Muscle layer of duodenum (tissue), 2 donors: ENCODE measurements around the gene IFNA8.
"Not testable (repeated sequence)": the region's sequence is repeated elsewhere in the genome, so short reads cannot be mapped to it uniquely, and the experiment has no call there.

Experiments
- H3K27ac ChIP-seq: one replicate; pipeline ENCODE4 v1.7.0; 2013; ENCODE audit warnings: mild to moderate bottlenecking, low read length
- H3K27me3 ChIP-seq: one replicate; pipeline ENCODE4 v1.7.0; 2013; ENCODE audit warnings: low read depth, mild to moderate bottlenecking, control low read depth, low read length
- H3K36me3 ChIP-seq, 2 donors: one replicate each; pipeline ENCODE4 v1.7.0; 2013; ENCODE audit warnings: low read length in 2 of 2, control low read depth in 1 of 2, mild to moderate bottlenecking in 1 of 2; ENCODE audit not compliant: insufficient read depth in 2 of 2, control insufficient read depth in 1 of 2
- H3K4me1 ChIP-seq, 2 donors: one replicate each; pipeline ENCODE4 v1.7.0; 2013; ENCODE audit warnings: low read length in 2 of 2, mild to moderate bottlenecking in 2 of 2, control low read depth in 1 of 2, moderate library complexity in 1 of 2; ENCODE audit not compliant: insufficient read depth in 2 of 2, control insufficient read depth in 1 of 2
- H3K4me3 ChIP-seq, 2 donors: one replicate each; pipeline ENCODE4 v1.7.0; 2013; ENCODE audit warnings: low read length in 2 of 2, low read depth in 1 of 2, mild to moderate bottlenecking in 1 of 2
- H3K9me3 ChIP-seq, 2 donors: one replicate each; pipeline ENCODE4 v1.7.0; 2013; ENCODE audit warnings: low read length in 2 of 2, control low read depth in 1 of 2, mild to moderate bottlenecking in 1 of 2; ENCODE audit not compliant: control insufficient read depth in 1 of 2
- donor health status: healthy.

IFNA8 gene

GRCh38 chr9:21408817-21409216 is at the start of gene IFNA8:
Gene IFNA8, plus strand, starts transcription at chr9:21409117. Its CDS starts 60 bp downstream, at chr9:21409177.
- no peak within 1 kb of the TSS for H3K27ac ChIP-seq
- no peak within 1 kb of the TSS for H3K4me3 ChIP-seq
- no peaks in the 10 kb centered on the region for H3K36me3 ChIP-seq
- H3K4me1 ChIP-seq, result no peaks in the 10 kb centered on the region
- H3K9me3 ChIP-seq, result no peaks in the 10 kb centered on the region
- H3K27me3 ChIP-seq, result no peaks in the 10 kb centered on the region

DNA sequence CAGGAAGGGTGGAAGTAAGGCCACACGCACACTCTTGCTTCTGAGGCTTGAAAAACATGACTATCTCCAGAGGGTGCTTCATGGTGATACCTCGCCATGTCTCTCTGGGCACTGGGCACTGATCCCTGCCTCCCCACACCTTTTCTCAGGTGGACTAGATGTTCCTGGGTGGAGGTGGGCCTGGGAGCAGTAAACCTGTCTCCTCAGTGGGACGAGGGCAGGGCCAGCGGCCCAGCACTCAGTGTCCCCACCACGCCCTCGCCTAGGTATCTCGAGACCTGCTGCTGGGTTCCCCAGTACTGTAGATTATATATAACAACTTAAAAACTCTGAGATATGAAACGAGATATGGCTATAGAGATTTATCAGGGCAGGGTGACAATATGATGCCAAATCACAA is 46.6 kb upstream of the IFNA8 start:
- Histone ChIP-seq H3K4me3 (no peak overlapping the region), H3K9me3 (no peaks in the 10 kb centered on the region), H3K27me3 (no peaks in the 10 kb centered on the region), H3K27ac (no peak overlapping the region), H3K36me3 (no peaks in the 10 kb centered on the region), H3K4me1 (no peaks in the 10 kb centered on the region)

DNA sequence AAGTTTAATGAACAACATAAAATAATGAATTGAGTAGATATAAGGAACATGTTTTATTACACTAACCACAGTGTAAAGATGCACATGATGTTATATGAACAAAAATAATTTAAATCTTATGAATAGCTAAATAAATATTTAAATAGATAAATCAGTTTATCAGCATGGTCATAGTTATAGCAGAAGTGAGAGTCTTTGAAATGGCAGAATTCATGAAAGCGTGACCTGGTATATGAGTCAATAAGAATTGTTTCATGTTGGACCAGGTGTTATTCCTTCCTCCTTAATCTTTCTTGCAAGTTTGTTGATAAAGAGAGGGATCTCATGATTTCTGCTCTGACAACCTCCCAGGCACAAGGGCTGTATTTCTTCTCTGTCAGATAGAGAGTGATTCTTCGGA is 41.7 kb upstream of the IFNA8 start:
- H3K27ac ChIP-seq, H3K27me3 ChIP-seq, H3K4me1 ChIP-seq, H3K4me3 ChIP-seq, H3K9me3 ChIP-seq, H3K36me3 ChIP-seq: not testable (repeated sequence)

GRCh38 chr9:21367957-21368356 is 41.0 kb upstream of the IFNA8 start, which contains the start of gene IFNA13:
Gene IFNA13, minus strand, starts transcription at chr9:21368057. Its CDS starts 47 bp downstream, at chr9:21368010.
- Histone ChIP-seq H3K9me3 (no peaks in the 10 kb centered on the region), H3K4me1 (no peaks in the 10 kb centered on the region), H3K27ac (no peak within 1 kb of the TSS), H3K36me3 (no peaks in the 10 kb centered on the region), H3K4me3 (no peak within 1 kb of the TSS), H3K27me3 (no peaks in the 10 kb centered on the region)

- H3K36me3 ChIP-seq, H3K27me3 ChIP-seq, H3K27ac ChIP-seq, H3K4me3 ChIP-seq, H3K4me1 ChIP-seq, H3K9me3 ChIP-seq: not testable (repeated sequence)
Observed at GRCh38 chr9:21371467-21371866, 37.5 kb upstream of the IFNA8 start.

GRCh38 chr9:21381448-21382339 is 27.2 kb upstream of the IFNA8 start:
- no peaks in the 10 kb centered on the region for H3K4me1 ChIP-seq
- peaks cover 4% of the 10 kb centered on the region for H3K27me3 ChIP-seq
- H3K27ac ChIP-seq, result no peak overlapping the region
- H3K4me3 ChIP-seq, result no peak overlapping the region
- no peaks in the 10 kb centered on the region for H3K36me3 ChIP-seq
- no peaks in the 10 kb centered on the region for H3K9me3 ChIP-seq

DNA sequence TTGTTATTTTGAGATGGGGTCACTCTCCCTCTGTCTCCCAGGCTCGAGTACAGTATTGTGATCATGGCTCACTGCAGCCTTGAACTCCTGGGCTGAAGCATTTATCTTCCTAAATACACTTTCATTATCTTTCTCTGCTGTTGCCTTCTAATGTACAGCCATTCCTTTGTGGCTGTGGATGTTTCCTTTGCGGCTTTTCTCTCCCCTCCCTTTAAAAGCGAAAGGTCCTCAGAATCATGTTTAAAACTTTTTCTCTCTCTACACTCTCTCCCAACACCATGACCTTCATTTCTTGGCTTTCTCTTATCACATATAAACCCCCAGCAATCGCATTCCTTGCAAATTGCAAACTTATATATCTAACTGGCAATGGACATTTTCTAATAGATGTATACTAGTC is 25.3 kb upstream of the IFNA8 start:
- no peak overlapping the region for H3K4me3 ChIP-seq

GRCh38 chr9:21385131-21385670 is 23.7 kb upstream of the IFNA8 start, which contains the start of gene IFNA2:
Gene IFNA2, minus strand, starts transcription at chr9:21385398. Its CDS starts 69 bp downstream, at chr9:21385329.
- Histone ChIP-seq H3K4me3 (no peak within 1 kb of the TSS), H3K36me3 (no peaks in the 10 kb centered on the region), H3K27ac (no peak within 1 kb of the TSS), H3K9me3 (no peaks in the 10 kb centered on the region), H3K4me1 (no peaks in the 10 kb centered on the region), H3K27me3 (peaks cover 7% of the 10 kb centered on the region)

More for the DNA sequence above, 25.3 kb upstream of the IFNA8 start:
- H3K27ac ChIP-seq, result no peak overlapping the region
- no peaks in the 10 kb centered on the region for H3K9me3 ChIP-seq
- H3K36me3 ChIP-seq, result no peaks in the 10 kb centered on the region
- peaks cover 11% of the 10 kb centered on the region for H3K27me3 ChIP-seq
- no peaks in the 10 kb centered on the region for H3K4me1 ChIP-seq

GRCh38 chr9:21392270-21392669 is 16.6 kb upstream of the IFNA8 start:
- no peaks in the 10 kb centered on the region for H3K9me3 ChIP-seq
- H3K36me3 ChIP-seq, result no peaks in the 10 kb centered on the region
- H3K27me3 ChIP-seq, result peaks cover 20% of the 10 kb centered on the region
- H3K4me1 ChIP-seq, result no peaks in the 10 kb centered on the region
- no peak overlapping the region for H3K4me3 ChIP-seq
- H3K27ac ChIP-seq, result no peak overlapping the region

- H3K9me3 ChIP-seq, result no peaks in the 10 kb centered on the region
- no peaks in the 10 kb centered on the region for H3K36me3 ChIP-seq
- H3K4me3 ChIP-seq, result peak overlapping the region; percentile 53 to 62
- no peak overlapping the region for H3K27ac ChIP-seq
- H3K27me3 ChIP-seq, result peaks cover 13% of the 10 kb centered on the region
- H3K4me1 ChIP-seq, result no peaks in the 10 kb centered on the region
Observed at GRCh38 chr9:21395778-21396717, 12.9 kb upstream of the IFNA8 start.

DNA sequence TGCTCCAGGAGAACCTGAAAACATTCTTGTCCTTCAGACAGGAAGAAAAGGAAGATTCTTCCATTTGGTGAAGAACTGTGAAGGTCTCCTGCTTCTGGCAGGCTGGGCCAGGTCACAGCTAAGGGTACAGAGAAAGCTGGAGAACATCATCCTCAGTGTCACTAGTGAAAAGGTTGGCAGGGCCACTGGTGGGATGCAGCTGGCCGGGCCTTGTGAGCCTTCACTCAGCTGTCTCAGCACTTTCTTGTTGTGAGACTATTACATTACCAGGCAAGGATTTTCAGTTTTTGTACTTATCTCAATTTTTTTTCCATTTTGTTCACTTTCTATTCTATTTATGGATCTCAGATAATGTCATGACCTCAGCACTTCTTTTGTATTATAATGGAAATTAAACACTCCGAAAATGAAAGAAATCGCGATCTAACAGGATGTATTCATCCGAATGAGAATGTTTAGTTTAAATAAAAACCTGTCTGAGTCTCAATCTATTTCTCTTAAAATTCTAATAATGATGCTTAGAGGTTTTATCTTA is 9.9 kb upstream of the IFNA8 start:
- no peak overlapping the region for H3K4me3 ChIP-seq
- H3K27me3 ChIP-seq, result peaks cover 20% of the 10 kb centered on the region
- H3K9me3 ChIP-seq, result no peaks in the 10 kb centered on the region
- H3K4me1 ChIP-seq, result peaks cover 0 to 13% of the 10 kb centered on the region in 2 donors
- H3K27ac ChIP-seq, result no peak overlapping the region
- H3K36me3 ChIP-seq, result no peaks in the 10 kb centered on the region
